C4-2B (cell line): ENCODE results near the gene ALKBH6.

Source experiments
- ZFX ChIP-seq: fragments of 450-650 bp; IDR thresholded peaks from 2 replicates; pipeline ENCODE4 v1.6.1; 2017
- TF ChIP-seq, protein P1 (sequence below): fragments of 450-650 bp; conservative IDR thresholded peaks from 2 replicates; pipeline ENCODE4 v1.5.1; 2017; ENCODE audit warnings: mild to moderate bottlenecking

DNA sequence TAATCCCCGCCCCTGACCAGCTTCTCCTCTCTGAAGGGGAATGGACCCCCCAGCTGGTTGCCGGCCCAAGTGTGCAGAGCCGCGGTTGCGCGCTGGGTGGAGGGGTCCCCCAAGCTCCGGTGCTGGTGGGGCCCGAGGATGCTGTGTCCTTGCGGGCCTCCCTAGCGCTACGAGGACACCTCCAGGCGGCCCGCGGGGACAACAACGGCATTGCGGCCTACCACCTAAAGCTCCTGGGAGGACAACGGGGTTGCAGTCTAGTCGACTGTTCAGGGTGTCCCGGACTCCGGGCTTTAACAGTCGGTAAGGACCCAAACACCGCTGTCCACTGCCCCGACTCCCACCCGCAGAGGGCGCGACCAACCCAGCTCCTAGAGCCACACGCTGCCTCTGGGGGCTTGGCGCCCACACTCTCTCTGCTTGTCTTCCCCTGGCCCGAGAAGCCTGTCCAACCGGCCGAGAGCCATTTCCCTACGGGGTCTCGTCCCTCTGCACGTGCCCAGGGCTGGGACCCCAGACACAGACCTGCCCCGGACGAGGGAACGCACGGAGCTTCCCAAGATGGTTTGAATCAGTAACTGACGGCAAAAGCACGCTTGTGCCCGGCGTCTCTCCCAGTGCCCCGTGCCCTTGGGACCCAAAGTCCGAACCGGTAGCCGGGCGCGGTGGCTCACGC lies 20.0 kb downstream of the ALKBH6 start:
- TF ChIP-seq, protein P1, sequence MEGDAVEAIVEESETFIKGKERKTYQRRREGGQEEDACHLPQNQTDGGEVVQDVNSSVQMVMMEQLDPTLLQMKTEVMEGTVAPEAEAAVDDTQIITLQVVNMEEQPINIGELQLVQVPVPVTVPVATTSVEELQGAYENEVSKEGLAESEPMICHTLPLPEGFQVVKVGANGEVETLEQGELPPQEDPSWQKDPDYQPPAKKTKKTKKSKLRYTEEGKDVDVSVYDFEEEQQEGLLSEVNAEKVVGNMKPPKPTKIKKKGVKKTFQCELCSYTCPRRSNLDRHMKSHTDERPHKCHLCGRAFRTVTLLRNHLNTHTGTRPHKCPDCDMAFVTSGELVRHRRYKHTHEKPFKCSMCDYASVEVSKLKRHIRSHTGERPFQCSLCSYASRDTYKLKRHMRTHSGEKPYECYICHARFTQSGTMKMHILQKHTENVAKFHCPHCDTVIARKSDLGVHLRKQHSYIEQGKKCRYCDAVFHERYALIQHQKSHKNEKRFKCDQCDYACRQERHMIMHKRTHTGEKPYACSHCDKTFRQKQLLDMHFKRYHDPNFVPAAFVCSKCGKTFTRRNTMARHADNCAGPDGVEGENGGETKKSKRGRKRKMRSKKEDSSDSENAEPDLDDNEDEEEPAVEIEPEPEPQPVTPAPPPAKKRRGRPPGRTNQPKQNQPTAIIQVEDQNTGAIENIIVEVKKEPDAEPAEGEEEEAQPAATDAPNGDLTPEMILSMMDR, result no peak
- no peak for TF ChIP-seq ZFX
